ENCODE results near the gene CLRN1. TPM values are rescaled to one million over a fixed set of nuclear protein-coding genes. Genes with fewer than 3 reads are reported as not detected.

CLRN1 gene
- total and polyA plus RNA-seq, 12 donors: 1.0 to 27.8 (median 10.5) TPM

DNA sequence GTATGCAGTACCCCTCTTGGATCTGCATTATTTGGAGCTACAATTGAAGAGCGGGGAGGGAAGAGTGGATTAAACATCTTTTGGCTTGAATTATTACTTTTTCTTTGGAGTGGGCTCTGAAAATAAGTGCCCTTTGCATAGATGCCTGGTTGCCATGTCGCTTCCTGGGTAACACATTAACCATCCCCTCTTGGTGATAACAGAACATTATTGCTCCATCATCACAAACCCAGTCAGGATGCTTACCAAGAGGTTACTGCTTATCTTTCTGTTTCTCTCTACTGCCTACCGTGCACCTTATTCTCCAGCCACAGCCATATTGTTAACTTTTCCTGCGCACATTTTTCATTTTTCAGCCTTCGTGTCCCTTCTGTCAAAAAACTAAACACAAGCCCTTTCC, 42.7 kb upstream of the CLRN1 start:
- no peak overlapping the region for H3K27ac ChIP-seq
- H3K27me3 ChIP-seq: no peaks in the 10 kb centered on the region
- H3K9me3 ChIP-seq (replicated peaks in 1 of 3): no peaks in the 10 kb centered on the region
- 87 to 91% (median 90%) methylated on average over 5 of the region's 5 CpGs for WGBS, 4 donors
- no peaks in the 10 kb centered on the region for H3K4me1 ChIP-seq (replicated peaks in 1 of 2)
- no peak for DNase-seq
- H3K4me3 ChIP-seq: no peak overlapping the region
- no peaks in the 10 kb centered on the region for H3K36me3 ChIP-seq (replicated peaks in 1 of 2)
- intact Hi-C loops (cut with DNase I): no loop called here
- no peak for TF ChIP-seq CTCF (IDR thresholded peaks at IDR 0.05)
- no peak for TF ChIP-seq POLR2A (IDR thresholded peaks at IDR 0.05)

DNA sequence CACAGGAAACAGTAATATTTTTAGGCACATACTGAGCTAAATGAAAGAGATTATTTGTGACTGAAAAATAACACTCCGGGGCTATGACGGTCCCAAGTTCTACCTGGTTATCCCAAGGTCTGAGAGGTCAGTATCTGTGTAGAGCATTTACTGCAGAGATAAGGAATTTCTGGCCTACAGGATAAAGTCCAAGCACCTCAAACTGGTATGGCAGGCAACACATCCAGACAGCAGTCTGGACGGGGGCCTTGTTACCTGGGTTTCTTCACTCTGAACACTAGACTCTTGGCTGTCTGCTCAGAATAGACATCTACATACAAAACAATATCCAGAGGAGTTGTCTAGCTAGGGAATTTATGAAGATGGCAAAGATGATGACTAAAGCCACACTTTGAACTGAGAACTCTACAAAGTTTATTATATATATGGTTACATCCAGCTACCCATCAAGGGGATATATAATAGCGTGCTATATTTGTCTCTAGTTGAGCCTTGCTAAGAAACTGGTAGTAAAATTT, 42.0 kb upstream of the CLRN1 start:
- Histone ChIP-seq H3K27me3 (no peaks in the 10 kb centered on the region), H3K27ac (no peak overlapping the region), H3K4me1 (replicated peaks in 1 of 2) (no peaks in the 10 kb centered on the region), H3K4me3 (no peak overlapping the region), H3K9me3 (replicated peaks in 1 of 3) (no peaks in the 10 kb centered on the region), H3K36me3 (replicated peaks in 1 of 2) (no peaks in the 10 kb centered on the region)
- no peak for TF ChIP-seq CTCF (IDR thresholded peaks at IDR 0.05)
- TF ChIP-seq POLR2A (IDR thresholded peaks at IDR 0.05): no peak
- intact Hi-C loops (cut with DNase I): no loop called here
- WGBS, 4 donors: 64 to 89% (median 72%) methylated on average over 4 of the region's 4 CpGs
- no peak for DNase-seq

DNA sequence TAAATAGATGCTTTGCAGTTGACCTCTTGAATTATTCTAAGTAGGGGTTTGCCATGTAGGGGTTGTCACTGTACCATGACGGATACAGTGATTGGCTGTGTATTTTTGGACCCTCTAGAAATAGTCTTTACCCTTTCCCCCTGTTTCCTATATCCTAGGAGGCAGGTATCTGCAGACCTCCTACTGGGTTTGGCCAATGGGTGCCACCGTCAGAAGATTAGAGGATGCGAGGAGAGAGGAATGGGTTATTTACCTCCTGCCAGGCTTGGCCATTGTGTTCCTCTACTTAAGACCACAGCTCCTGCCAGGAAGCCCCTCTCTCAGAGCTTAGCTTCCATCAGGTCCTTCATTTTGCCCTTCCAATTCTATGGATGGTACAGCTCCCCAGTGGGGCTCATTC, 40.2 kb upstream of the CLRN1 start:
- Histone ChIP-seq H3K27ac (no peak overlapping the region), H3K9me3 (replicated peaks in 1 of 3) (no peaks in the 10 kb centered on the region), H3K36me3 (replicated peaks in 1 of 2) (no peaks in the 10 kb centered on the region), H3K4me1 (replicated peaks in 1 of 2) (no peaks in the 10 kb centered on the region), H3K4me3 (no peak overlapping the region), H3K27me3 (no peaks in the 10 kb centered on the region)
- intact Hi-C loops (cut with DNase I): no loop called here
- TF ChIP-seq POLR2A (IDR thresholded peaks at IDR 0.05) (no peak), CTCF (IDR thresholded peaks at IDR 0.05) (no peak)
- no peak for DNase-seq
- WGBS, 4 donors: 86 to 100% (median 90%) methylated on average over 1 to 3 of the region's 3 CpGs

GRCh38 chr3:151011427-151011826, 38.9 kb upstream of the CLRN1 start:
- TF ChIP-seq CTCF (IDR thresholded peaks at IDR 0.05) (no peak), POLR2A (IDR thresholded peaks at IDR 0.05) (no peak)
- no peak overlapping the region for H3K27ac ChIP-seq
- H3K27me3 ChIP-seq: no peaks in the 10 kb centered on the region
- H3K9me3 ChIP-seq (replicated peaks in 1 of 3): no peaks in the 10 kb centered on the region
- WGBS, 4 donors: 22 to 27% (median 25%) methylated on average over 4 of the region's 4 CpGs
- H3K4me1 ChIP-seq (replicated peaks in 1 of 2): no peaks in the 10 kb centered on the region
- intact Hi-C loops (cut with DNase I): no loop called here
- H3K4me3 ChIP-seq: no peak overlapping the region
- no peaks in the 10 kb centered on the region for H3K36me3 ChIP-seq (replicated peaks in 1 of 2)
- DNase-seq: peak in 2 of 7 donors; percentile 4 to 33

Measured in adrenal gland (tissue), 12 donors.